Testis (tissue), 2 donors: ENCODE measurements around the gene ATP1A1.

Experiments
- CTCF ChIP-seq, 3 experiments: fragments of 450-650 bp in 2 of 3; fragments of 200-600 bp in 1 of 3; sonication (generic) in 1 of 3; IDR thresholded peaks; one replicate each; pipeline ENCODE4 v1.5.1; 2016 to 2019; ENCODE audit warnings: antibody characterized with exemption in 3 of 3, mild to moderate bottlenecking in 2 of 3, moderate library complexity in 1 of 3
- POLR2A ChIP-seq: fragments of 450-650 bp; IDR thresholded peaks from one replicate; pipeline ENCODE4 v1.6.1; 2017; ENCODE audit warnings: antibody characterized with exemption, mild to moderate bottlenecking, moderate library complexity

GRCh38 chr1:116439701-116440100 is 66.7 kb downstream of the ATP1A1 start:
- TF ChIP-seq CTCF (IDR thresholded peaks at IDR 0.05) = no peak
- no peak for TF ChIP-seq POLR2A
